Heart right ventricle (tissue), 16 donors: Measurements from ENCODE around the gene UTP4. TPM values are rescaled to one million over a fixed set of nuclear protein-coding genes. Genes with fewer than 3 reads are reported as not detected.

Experiments used
- ATAC-seq, 8 donors: fragments of 200-7000 bp; cut with Tn5 transposase; one replicate each; pipeline ENCODE4 v1.9.1; 2020; ENCODE audit warnings: mild to moderate bottlenecking in 8 of 8, moderate library complexity in 8 of 8, moderate number of reproducible peaks in 1 of 8
- DNase-seq, 2 donors: peaks; one replicate each; pipeline ENCODE4 v3.0.0-alpha.2; 2020
- H3K27ac ChIP-seq, 10 donors: fragments of 200-600 bp; sonication (generic) in 2 of 10; one replicate each; pipeline versions ENCODE4 v1.5.0 to v1.8.0; 2020 to 2022; ENCODE audit warnings: mild to moderate bottlenecking in 3 of 10
- H3K27me3 ChIP-seq, 7 donors: fragments of 200-600 bp; one replicate each; pipeline ENCODE4 v1.8.0; 2021 to 2022; ENCODE audit warnings: mild to moderate bottlenecking in 2 of 7
- H3K36me3 ChIP-seq, 9 donors: fragments of 200-600 bp; sonication (generic) in 1 of 9; one replicate each; pipeline versions ENCODE4 v1.5.0 to v1.8.0; 2020 to 2022; ENCODE audit warnings: mild to moderate bottlenecking in 2 of 9
- H3K4me1 ChIP-seq, 9 donors: fragments of 200-600 bp; sonication (generic) in 1 of 9; one replicate each; pipeline versions ENCODE4 v1.5.0 to v1.8.0; 2020 to 2022; ENCODE audit warnings: mild to moderate bottlenecking in 4 of 9
- H3K4me3 ChIP-seq, 10 donors: fragments of 200-600 bp; sonication (generic) in 2 of 10; one replicate each; pipeline versions ENCODE4 v1.5.0 to v1.8.0; 2020 to 2022; ENCODE audit warnings: mild to moderate bottlenecking in 7 of 10, moderate library complexity in 2 of 10
- H3K9me3 ChIP-seq, 11 donors: fragments of 200-600 bp in 10 of 11; sonication (generic) in 2 of 11; one replicate each; pipeline versions ENCODE4 v1.5.0 to v1.8.0; 2013 to 2022; ENCODE audit warnings: mild to moderate bottlenecking in 2 of 11, control low read depth in 1 of 11, moderate library complexity in 1 of 11
- WGBS, 2 donors: extraction: QIAGEN DNeasy Blood & Tissue Kit; methylation state at CpG; one replicate each; pipeline ENCODE4 v1.1.7; 2013; ENCODE audit warnings: inconsistent platforms in 1 of 2; 5-methylcytosine and 5-hydroxymethylcytosine counted together
- intact Hi-C, 10 donors: fragments of 100-400 bp; cut with DNase I; formaldehyde crosslinking; loops; one replicate each; pipeline versions ENCODE4 v1.11.1 to v1.14.2; 2022
- polyA plus RNA-seq, 2 donors: library from polyadenylated mRNA; stranded (reverse); fragments of 200-250 nt; gene quantifications; one replicate each; pipeline ENCODE4 v1.2.3, GENCODE V29; 2013
- total RNA-seq, 10 donors: library from RNA; stranded (reverse); fragmentation: NEBNext Ultra II Directional in 3 of 10; extraction: Animal tissue kit (Norgen Biotek cat#: 25700) in 3 of 10; gene quantifications; one replicate each; pipeline versions ENCODE4 v1.2.1 to v1.2.4, GENCODE V29; 2021 to 2023
- TF ChIP-seq, protein P1 (sequence below), 9 donors: fragments of 200-600 bp; sonication (generic) in 2 of 9; IDR thresholded peaks; one replicate each; pipeline versions ENCODE4 v1.5.0 to v1.8.0; 2021 to 2022; ENCODE audit warnings: antibody characterized with exemption in 9 of 9, mild to moderate bottlenecking in 5 of 9, moderate library complexity in 1 of 9
- donor health status: Arrhythmogenic right ventricular cardiomyopathy.
- donor health status: ischemic (EF 13 %, LVEDD 7.1; RV severe dilation, severe dysfunction).
- donor health status: healthy with polysubstance abuse.
- donor health status: DM: no; HTN: yes; CAD: no.
- donor health status: DM: no; HTN: no; CAD: no.
- donor health status: ischemic (EF 25% LVEDD 6.9; RV normal size, moderate dysfunction).
- donor health status: ischemic (EF 25% LVEDD 5.7; RV mildly dilated, moderate dysfunction).
- donor health status: healthy.
- donor health status: DM: yes; HTN: yes; CAD: no.
- donor health status: Ischemic cardiomyopathy.
- donor health status: ischemic (EF 35%, LVEDD 5.7; RV mildly dilated, moderate dysfunction).
- donor health status: nonischemic (EF 11% LVEDD 7.7; RV severe dilation, severe dysfunction).
- donor health status: DM: yes; HTN: yes; CAD: no.
- donor health status: PGD.
- donor health status: ischemic (EF 29% LVEDD 5.4; RV normal size, mild dysfunction).
- donor health status: nonischemic (EF 23%, LVEDD 6.1; RV moderate dilation, normal function).

The UTP4 gene
- total and polyA plus RNA-seq, 12 donors, result 13.0 to 32.8 (median 25.9) TPM

DNA sequence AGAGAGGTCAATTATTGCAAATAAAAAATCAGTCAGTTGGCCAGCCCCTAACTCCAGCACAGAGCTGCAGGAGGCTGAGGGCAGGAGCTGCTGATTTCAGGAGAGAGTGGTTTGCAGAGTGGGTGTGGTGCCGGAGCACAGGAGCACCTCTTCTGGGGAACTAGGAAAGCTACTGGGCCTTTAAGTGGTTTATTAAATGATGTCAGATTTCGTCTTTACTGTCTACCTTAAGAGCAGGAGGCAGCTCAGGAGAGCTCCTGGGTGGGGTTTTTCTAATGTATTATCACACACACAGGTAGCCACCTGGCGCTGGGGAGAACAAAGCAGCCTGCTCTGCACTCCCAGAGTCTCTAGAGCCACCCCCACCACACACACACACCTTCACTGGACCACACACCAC, 38.5 kb upstream of the UTP4 start:
- 73 to 76% methylated on average over 3 of the region's 3 CpGs for WGBS, 2 donors
- ATAC-seq (no peak), DNase-seq (no peak)
- no peaks in the 10 kb centered on the region for H3K9me3 ChIP-seq
- H3K36me3 ChIP-seq, result no peaks in the 10 kb centered on the region
- peaks cover 0 to 7% (median 0%) of the 10 kb centered on the region in 7 donors for H3K27me3 ChIP-seq
- intact Hi-C loops, result no loop called here
- H3K27ac ChIP-seq, result no peak overlapping the region
- no peak overlapping the region for H3K4me3 ChIP-seq
- TF ChIP-seq, protein P1, sequence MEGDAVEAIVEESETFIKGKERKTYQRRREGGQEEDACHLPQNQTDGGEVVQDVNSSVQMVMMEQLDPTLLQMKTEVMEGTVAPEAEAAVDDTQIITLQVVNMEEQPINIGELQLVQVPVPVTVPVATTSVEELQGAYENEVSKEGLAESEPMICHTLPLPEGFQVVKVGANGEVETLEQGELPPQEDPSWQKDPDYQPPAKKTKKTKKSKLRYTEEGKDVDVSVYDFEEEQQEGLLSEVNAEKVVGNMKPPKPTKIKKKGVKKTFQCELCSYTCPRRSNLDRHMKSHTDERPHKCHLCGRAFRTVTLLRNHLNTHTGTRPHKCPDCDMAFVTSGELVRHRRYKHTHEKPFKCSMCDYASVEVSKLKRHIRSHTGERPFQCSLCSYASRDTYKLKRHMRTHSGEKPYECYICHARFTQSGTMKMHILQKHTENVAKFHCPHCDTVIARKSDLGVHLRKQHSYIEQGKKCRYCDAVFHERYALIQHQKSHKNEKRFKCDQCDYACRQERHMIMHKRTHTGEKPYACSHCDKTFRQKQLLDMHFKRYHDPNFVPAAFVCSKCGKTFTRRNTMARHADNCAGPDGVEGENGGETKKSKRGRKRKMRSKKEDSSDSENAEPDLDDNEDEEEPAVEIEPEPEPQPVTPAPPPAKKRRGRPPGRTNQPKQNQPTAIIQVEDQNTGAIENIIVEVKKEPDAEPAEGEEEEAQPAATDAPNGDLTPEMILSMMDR (IDR thresholded peaks at IDR 0.05), result no peak
- H3K4me1 ChIP-seq, result peaks cover 0 to 28% (median 10%) of the 10 kb centered on the region in 9 donors

DNA sequence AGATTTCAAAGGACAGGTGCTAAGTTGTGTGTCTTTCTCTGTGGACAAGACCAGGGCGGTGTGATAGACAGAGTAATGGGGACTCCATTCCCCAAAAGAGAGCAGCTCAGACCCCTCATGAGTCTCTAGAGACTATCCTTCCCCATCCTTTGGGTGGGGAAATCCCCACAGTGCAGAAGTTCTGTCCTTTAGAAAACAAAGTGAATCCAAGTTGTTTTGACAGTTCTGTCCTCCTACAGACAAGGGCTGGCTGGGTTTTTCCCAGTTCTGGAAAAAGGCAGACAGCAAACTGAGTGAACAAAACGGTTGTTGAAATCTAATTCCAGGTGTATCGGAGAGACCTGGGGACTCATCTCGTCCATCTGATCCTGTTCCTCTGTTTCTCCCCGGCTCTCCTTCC, 37.9 kb upstream of the UTP4 start:
- H3K4me3 ChIP-seq, result no peak overlapping the region
- H3K4me1 ChIP-seq, result peaks cover 0 to 22% (median 6%) of the 10 kb centered on the region in 9 donors
- no peak for ATAC-seq
- no peak for DNase-seq
- TF ChIP-seq, protein P1 (IDR thresholded peaks at IDR 0.05), result no peak
- H3K36me3 ChIP-seq, result no peaks in the 10 kb centered on the region
- H3K27me3 ChIP-seq, result peaks cover 0 to 7% (median 0%) of the 10 kb centered on the region in 7 donors
- intact Hi-C loops, result no loop called here
- H3K9me3 ChIP-seq, result no peaks in the 10 kb centered on the region
- H3K27ac ChIP-seq, result no peak overlapping the region
- 68 to 73% methylated on average over 5 of the region's 5 CpGs for WGBS, 2 donors

DNA sequence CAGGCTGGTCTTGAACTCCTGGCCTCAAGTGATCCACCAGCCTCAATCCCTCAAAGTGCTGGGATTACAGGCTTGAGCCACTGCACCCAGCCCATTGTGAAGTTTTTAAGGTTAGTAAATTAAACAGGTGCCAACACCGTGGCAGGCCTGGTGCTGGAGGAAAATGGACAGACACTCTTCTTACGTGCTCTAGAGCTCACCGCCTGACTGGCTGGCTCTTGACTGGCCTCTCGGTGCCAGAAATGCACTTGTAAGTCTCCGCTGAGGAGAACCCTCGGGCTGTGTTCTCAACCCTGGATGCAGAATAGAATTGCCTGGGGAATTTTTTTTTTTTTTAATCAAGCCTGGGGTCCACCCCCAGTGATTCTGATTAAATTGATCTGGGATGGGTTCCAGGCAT, 37.3 kb upstream of the UTP4 start:
- DNase-seq, result no peak
- H3K4me3 ChIP-seq, result no peak overlapping the region
- H3K4me1 ChIP-seq, result peaks cover 0 to 18% (median 0%) of the 10 kb centered on the region in 9 donors
- peaks cover 0 to 7% (median 0%) of the 10 kb centered on the region in 7 donors for H3K27me3 ChIP-seq
- no peaks in the 10 kb centered on the region for H3K36me3 ChIP-seq
- no peak overlapping the region for H3K27ac ChIP-seq
- intact Hi-C loops, result no loop called here
- TF ChIP-seq, protein P1 (IDR thresholded peaks at IDR 0.05), result no peak
- WGBS, 2 donors, result 61 to 73% methylated on average over 6 of the region's 6 CpGs
- no peaks in the 10 kb centered on the region for H3K9me3 ChIP-seq
- ATAC-seq, result peak in 3 of 8 donors; percentile 30 to 57 (median 49)

DNA sequence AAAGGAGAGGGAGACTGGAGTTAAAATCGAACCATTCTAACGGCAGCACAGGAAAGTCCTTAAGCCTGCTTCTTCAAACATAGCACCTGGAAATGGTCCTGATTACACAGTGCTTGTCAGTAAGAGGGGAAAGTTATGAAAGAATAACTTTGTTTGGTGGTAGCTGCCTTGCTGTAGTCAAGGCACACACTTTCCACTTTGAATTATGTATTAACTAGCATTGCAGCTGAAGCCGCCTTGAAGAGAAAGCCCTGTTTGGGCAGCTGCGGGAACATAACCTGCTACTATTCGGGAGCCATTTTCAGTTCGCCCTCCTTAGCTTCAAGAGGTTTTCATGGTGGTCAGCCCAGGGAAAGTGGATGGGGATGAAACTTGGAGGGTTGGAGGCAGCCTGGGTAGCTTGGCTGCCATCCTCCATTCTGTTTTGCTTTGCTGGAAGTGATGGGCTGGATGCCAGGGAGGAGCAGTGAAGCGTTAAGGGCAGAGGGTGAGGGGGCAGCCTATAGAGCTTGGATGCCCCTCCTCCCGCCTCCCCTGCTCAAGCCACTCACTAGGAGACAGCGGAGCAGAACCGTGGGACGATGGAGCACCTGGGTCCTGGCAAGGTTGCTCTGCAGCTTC, 32.3 kb upstream of the UTP4 start:
- Histone ChIP-seq H3K9me3 (no peaks in the 10 kb centered on the region), H3K4me3 (no peak overlapping the region), H3K36me3 (no peaks in the 10 kb centered on the region), H3K4me1 (peaks cover 0 to 11% (median 3%) of the 10 kb centered on the region in 9 donors), H3K27ac (no peak overlapping the region), H3K27me3 (peaks cover 0 to 11% (median 0%) of the 10 kb centered on the region in 7 donors)
- ATAC-seq (no peak), DNase-seq (no peak)
- TF ChIP-seq, protein P1 (IDR thresholded peaks at IDR 0.05), result no peak
- 65 to 72% methylated on average over 11 of the region's 11 CpGs for WGBS, 2 donors
- intact Hi-C loops, result loop anchor here in 1 of 10 donors (10.0 kb wide), 1 partner anchor 105 kb away; no protein-coding TSS in a partner anchor
